ENCODE data around the gene AATF. TPM values are rescaled to one million over a fixed set of nuclear protein-coding genes. Genes with fewer than 3 reads are reported as not detected.

AATF gene
- total RNA-seq, 1 experiment from 2014 or later = 49.9 TPM

DNA sequence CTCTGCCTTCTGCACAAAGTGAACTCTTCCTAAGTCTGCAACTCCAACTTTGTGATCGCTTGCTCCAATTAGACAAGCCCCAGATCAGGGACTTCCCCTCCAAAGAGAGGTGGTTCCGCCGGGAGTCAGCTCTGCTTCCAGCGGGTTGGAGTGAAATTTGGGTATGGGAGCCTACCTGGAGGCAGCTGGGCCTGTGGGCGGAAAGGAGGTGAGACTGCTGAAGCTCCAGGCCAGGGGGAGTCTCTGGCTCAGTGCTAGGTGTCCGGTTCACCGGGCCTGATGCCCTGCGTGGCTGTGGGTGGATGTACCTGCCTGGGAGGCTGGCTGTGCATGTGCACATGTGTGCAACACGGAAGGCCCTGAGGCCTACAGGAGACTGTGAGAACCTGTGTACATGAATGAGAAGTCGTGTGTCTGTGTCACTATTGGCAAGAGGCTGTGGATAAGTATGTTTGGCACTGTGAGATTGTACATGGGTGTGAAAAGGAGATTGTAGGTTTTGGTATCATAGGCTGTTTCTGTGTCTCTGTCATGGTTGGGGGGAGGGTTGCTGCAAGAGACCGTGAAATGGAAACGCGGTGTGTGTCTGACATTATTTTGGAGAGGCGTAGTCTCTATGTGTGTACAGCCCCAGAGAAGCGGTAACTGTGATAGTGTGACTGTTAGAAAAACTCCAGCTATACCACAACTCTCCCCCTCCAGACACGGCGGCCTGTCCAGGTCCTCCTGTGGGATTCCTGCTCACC is 7.3 kb upstream of the AATF start:
- DNase-seq (ENCODE audit: low read depth) = no peak

DNA sequence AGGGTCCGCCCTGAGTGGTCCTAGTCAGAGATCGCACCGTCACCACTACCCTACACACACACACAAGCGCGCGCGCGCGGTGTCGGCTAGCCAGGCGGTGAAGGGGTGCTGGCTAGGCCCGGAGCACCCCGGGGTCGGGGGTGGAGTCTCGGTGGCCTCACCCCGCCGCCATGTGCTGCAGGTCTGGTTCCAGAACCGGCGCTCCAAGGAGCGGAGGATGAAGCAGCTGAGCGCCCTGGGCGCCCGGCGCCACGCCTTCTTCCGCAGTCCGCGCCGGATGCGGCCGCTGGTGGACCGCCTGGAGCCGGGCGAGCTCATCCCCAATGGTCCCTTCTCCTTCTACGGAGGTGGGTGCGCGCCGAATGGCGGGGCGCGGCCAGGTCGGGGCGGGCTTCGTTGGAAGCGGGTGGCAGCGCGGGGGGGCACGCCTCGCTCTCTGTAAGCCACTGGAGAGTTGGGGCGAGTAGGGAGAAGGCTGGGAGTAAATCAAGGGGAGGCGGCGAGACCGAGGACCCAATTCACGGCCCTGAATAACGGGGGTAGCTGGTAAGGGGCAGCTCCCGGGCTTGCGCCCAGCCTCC is 6.6 kb upstream of the AATF start:
- DNase-seq (ENCODE audit: low read depth) = no peak

DNA sequence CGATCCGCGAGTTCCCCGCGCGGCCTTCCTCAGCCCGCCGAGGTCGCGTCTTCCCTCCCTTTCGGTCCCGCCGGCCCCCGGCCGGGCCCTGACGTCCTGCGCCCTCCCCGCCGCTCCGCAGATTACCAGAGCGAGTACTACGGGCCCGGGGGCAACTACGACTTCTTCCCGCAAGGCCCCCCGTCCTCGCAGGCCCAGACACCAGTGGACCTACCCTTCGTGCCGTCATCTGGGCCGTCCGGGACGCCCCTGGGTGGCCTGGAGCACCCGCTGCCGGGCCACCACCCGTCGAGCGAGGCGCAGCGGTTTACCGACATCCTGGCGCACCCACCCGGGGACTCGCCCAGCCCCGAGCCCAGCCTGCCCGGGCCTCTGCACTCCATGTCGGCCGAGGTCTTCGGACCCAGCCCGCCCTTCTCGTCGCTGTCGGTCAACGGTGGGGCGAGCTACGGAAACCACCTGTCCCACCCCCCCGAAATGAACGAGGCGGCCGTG is 6.1 kb upstream of the AATF start:
- DNase-seq (ENCODE audit: low read depth) = no peak

DNA sequence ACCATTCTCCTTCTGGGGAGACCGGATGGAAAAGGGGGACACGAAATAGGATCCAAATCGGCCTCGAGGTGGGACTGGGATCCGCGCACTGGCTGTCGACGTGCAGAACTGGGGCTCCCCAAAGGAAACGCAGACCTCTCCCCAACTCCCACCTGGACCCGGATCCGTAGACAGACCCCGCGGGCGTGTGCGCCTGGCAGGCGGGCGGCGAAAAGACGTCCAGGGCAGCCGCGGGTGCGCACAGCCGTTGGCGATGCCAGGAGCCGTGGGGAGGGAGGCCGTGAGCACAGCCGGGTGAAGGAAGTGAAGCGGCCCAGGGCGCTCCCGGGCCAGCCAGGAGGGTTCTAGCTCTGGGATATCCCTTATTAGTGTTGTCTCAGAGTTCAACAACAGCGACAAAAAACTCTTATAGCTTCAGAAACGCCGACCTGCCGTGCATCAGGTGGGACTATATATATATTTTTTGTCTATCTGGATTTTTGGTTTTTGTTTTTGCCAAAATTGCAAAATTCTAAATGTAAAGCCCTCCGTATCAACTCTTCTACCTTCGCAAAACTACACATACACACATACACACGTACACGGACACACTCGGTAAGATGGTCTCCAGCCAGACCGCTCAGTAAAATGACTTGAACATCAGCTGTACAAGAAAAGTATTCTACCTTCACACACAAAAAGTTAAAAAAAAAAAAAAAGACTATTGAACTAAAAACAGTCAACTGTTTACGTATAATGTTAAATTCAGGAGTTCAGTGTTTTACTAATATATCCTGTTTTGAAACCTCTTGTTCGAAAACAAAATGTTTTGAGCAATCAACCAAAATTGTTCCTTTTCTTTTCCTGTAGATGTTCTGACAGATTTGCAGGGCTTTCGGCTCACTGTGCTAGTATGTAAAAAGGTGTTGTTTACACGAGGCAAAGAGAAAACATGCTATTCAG is 5.2 kb upstream of the AATF start:
- no peak for DNase-seq (ENCODE audit: low read depth)

DNA sequence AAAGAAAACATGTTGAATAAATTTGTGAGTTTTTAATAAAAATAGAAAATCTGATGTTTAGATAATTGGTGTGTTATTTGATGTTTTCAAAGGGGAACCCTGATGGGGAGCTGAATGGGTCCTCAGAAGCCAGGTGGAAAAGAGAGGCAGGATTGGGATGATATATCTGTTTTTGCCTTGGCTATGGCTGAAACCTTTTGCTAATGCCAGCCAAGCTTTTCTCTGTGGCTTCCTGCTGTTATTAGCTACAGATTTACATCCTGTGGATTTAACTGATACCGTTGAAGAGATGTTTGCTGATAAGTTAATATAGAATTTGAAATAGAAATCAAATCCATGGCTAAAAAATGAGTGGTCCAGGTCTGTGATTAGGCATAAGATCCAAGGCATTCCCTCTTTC is 4.2 kb upstream of the AATF start:
- no peak for DNase-seq (ENCODE audit: low read depth)

DNA sequence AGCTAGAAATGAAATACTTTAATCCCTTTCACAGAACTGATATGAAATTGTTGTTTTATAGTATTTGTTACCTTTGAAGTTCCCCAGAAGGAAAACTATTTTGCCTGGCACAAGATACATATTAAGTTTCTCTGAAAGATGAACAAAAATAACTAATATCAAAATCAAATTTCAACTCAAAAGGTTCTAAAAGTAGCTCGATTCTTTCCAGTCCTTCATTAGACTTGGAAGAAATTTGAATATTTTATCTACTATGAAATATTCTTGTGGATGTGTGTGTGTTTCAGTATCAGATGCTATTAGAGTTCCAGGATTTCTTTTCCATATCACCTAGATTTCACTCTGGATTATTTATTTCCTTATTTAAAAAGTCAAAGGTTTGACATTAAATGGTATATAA is 3.6 kb upstream of the AATF start:
- DNase-seq (ENCODE audit: low read depth) = no peak

DNA sequence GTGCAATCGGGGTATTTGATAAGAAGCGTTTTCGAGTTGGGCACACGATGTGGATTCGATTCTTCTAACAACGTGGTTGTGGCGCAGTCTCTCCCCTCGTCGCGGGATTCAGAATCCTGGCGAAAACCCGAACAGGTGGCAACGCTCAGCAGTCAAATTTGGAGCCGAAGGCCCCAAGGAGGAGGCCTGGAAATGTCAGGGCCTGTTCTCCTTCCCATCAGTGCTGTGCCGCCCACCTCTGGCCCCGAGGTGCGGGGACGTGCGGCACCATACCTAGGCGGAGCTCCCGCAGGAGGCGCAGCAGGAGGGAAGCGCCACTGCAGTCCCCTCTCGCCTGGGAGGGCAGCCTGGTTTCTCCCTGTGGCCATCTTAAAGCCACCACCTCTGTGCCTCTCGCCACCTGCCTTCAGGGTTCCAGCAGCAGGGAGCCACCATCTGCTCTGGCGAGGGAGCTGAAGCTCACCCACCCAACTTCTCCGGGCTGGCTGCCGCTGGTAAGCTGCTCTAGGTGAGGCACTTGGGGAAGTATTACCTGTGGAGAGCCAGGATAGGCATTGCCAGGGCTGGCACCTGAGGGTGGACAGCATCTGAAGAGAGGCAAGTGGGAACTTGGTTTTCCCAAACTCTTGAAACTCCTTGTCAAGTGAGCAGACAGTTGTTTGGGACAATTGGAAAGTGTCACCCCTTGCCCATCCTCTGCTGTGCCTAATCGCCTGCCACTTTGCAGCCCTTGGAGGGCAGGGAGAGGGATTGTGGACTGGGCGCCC is 2.6 kb upstream of the AATF start:
- DNase-seq (ENCODE audit: low read depth) = no peak

DNA sequence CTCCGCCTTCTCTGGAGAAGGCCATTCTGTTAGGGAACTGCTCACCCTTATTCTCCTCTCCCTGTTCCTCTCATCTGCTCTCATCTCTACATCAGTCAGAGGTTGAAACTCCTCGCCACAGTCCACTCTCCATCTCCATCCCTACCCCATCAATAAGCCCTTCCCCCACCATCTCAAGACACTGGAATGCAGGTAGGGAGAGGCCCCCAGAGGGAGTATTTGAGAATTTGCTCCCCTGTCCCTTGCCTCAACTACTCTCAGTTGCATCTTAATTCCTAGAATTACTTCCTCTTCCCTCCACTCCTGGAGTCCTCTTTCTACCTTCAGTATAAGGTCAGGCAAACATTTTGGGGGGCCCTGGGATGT is 2.0 kb upstream of the AATF start:
- DNase-seq (ENCODE audit: low read depth) = no peak

DNA sequence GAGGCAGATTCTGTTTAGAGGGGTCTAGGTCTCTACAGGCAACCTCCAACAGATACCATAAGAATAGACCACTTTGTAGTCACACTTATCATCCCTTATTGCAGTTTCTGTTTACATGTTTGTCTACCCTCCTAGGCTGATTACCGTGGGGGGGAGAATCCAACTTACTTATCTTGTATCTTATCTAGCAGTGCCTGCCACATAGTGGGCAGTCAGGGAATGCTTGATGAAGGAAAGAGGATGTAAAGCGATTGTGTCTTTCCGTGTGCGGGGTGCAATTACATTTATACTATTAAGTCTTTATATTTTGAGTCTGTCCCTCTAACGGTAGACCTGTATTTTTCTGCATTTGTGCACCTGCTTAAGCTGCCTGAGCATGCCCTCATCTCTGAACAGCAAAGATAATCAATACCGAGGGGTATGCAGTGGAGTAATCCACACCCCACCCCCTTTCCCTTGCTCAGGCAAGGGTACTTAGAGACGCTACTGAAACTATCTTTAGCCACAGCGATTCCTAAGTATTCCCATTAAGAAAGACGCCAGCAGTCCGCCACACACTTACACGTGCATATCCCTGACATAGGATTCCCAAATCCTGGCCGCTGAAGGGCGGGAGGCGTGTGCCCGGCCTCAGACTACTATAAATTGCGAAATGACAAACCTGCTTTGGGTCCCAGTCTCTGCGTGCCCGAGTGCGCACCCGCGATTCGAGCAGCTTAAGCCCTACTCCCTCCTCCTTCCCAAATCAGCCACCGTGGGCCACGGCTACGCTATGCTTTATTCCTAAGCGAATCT is 635 bp upstream of the AATF start:
- no peak for DNase-seq (ENCODE audit: low read depth)

DNA sequence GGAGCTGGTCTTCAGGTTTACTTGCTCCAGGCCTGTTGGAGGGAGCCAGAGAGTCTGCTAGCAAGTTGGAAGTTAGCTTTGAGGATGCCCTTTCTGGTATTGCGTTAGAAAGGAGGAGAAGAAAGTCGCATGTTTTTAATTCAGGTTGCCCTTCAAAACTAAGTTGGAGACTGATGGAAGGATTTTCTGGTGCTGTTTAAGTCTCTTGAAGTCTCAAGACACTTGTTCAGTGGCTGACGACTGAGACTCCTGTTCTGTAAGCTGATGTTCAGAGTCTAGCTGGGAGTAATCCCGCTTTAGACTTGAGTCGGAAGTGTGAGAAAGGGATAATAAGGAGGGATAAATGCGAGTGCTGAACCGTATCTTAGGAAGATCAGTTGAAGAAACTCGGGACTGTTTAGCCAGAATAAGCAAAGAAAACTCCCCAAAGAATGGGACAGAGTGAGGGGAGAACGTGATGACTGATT is 740 bp downstream of the AATF start:
- DNase-seq (ENCODE audit: low read depth) = no peak

DNA sequence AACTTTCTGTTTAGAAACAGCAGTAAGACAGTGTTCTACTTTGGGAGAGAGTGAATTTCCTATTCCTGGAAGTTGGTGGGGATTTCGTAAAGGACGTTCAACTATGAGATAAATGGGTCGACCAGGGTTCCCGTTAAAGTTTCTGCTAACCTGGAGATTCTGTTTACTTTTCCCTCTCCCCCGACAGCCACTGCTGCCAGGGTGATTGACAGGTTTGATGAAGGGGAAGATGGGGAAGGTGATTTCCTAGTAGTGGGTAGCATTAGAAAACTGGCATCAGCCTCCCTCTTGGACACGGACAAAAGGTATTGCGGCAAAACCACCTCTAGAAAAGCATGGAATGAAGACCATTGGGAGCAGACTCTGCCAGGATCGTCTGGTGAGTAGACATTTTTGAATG is 1.3 kb downstream of the AATF start:
- DNase-seq (ENCODE audit: low read depth) = no peak

DNA sequence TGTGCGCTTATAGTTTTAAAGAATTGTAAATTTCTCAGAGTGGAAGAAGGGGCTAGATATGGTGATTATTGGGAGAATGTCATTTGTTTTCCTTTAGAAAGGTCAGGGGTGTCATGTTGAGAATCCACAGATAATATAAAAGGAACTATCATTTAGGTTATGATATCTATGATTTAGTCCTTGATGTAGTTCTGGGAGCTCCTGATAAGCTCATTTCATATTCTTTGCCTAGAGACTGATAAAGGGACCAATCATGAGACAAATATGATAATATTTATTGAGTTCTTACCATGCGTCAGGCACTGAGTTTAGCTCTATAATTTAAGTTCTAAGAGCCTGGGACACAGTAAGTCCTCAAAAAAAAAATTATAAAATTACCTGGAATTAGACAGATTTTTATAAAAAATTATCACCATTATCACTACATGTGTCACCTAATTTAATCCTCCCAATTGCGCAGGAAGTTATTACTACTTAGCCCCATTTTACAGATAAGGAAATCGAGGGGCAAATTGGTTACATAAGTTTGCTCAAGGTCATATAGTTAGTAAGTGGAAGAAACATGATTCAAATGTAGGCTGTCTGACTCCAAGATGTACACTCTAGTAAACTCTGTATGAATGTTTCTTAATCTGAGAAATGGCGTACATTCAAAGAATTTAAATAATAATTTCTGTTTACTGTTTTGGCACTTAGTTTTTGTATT is 2.5 kb downstream of the AATF start:
- DNase-seq (ENCODE audit: low read depth) = no peak

DNA sequence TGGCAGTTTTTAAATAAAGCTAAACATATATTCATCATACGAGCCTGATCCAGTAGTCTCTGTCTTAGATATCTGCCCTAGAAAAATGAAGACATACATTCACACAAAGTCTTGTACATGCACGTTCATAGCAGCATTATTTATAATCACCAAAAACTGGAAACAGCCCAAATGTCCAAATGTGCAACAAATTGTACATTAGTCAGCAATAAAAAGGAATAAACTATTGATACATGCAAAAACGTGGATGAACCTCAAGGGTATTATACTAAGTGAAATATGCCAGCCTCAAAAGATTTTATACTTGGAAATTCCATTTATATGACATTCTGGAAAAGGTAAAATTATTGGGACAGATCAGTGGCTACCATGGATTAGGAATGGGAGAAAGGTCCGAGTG is 22.8 kb downstream of the AATF start:
- no peak for DNase-seq (ENCODE audit: low read depth)

DNA sequence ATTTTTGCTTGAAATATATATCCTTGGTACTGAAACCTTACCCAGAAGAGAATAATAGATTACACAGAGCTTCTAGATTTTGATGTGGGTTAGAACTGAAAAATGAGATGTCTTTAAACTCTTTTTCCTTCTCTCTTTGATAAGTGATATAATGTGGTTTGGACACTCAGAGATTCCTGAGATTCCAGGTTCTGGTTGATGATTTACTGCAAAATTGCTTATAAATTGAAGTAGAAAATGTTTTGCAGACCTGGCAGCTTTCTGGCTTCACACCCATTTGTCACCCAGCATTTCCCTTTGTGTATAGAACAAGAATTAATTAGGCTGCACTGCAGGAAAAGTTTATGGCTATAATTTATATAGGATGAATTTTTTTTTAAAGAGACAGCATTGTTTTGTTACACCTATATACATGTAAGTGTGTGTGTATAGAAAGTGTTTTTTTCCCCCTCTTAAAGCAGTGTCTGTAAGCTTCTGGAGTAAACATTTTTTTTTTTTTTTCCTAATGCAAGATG is 23.5 kb downstream of the AATF start:
- no peak for DNase-seq (ENCODE audit: low read depth)

DNA sequence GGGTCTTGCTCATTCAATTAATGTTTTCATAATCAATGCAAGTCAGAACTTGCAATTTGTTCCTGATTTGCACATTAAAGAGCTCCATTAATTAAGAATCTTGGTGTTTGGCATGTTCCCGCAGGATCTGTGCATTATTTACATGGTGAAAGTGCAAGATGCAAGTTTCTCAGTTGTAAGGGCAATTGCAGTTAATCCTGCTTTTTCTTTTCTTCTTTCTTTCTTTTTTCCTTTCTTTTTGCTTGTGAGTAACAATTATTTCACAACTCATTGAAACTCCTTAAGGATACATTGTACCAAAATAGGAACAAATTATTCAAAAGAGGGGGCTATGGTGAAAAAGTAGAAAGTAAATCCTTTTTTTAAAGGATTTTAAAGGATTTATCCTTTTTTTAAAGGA is 24.2 kb downstream of the AATF start:
- no peak for DNase-seq (ENCODE audit: low read depth)

DNA sequence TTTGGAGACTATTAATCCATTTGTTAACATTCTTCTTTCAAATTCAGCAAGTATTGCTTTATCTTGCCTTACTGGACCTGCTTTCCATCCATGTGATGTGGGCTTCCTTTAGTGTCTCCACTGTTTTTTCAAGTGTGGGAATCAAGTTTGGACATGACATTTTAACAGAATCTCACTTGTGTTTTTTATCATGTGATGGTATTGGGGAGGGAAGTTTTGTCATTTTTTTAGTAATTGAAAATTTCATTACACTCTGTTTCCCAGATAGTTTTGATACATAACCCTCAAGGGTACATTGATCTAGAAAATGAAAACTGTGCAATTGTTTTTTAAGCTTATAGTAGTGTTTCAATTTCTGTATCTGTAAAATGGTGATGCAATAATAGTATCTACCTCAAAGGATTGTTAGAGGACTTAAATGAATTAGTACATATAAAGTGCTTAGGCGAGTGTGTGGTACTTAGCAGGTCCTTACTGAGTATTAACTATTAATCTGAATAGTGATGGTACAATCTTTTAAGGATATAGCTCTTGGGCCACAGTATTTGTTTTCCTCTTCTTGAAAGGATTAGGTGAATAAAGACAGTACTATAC is 27.3 kb downstream of the AATF start:
- DNase-seq (ENCODE audit: low read depth) = no peak

DNA sequence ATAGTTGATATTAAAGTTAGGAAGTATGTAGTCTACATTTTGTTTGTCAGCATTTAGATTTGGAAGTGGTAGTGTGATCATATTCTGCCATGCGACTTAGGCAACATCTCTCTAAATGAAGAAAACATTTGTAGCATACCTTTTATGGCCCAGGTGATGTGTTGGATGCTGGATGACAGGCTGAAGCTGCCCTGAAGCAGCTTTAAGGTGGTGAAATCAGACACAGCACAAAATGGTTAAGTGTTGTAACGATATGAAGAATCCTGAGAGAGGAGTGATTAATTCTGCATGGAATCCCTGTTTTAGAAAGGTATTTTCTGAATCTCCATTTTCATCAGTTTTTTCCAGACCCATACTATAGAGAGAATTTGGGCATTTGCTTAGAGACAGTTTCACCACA is 28.3 kb downstream of the AATF start:
- DNase-seq (ENCODE audit: low read depth) = no peak

DNA sequence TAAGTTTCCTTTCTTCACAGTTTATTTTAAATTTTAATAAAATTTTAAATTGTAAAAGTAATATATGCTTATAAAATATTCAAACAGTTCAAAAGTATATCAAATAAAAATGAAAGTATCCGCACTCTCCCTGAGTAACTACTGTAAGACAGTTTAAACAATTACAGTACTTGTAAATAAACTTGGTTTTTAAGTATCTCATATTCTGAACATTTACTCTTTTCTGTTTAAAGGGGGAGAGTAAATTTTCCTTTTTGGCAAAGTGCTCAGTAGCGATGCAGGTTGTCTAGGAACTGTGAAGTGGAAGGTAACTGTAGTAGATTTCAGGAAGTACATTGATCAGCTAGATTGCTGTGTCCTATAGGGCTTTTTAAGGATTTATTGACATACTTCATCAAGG is 28.8 kb downstream of the AATF start:
- no peak for DNase-seq (ENCODE audit: low read depth)

DNA sequence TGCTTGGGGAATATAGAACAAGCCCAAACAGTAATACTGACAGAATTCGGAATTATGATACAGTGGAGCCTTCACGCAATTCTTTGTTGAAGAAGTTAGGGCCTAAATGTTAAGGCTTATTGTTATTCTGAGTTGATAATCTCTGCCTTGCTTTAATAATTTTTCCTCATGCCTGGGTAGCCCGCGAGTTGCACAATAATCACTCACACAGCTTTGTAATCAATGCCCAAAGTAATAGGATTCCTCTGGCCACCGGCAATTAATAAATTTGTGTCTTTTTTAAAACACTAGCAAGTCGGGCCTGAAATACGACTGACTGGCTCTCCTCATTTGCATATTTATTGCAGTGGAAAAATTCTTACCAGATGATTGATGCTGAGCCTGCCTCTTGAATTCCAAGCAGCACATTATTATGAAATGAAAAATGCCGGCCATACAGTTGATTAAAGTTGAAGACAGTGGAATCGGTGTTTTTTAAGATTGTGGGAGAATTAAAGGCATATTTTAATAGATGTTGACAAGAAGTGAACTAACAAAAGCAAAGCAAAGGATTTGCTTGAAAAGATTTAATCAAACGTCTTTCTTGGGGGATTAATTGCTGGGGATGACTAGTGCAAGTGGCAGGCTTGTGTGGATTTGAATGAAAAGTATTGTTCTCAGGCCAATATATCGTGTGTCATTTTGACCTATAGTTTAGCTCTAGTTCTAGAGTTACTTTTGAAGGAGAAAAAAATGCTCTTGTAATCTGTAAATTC is 30.2 kb downstream of the AATF start:
- no peak for DNase-seq (ENCODE audit: low read depth)
